ENCODE data around the gene INPP1.
"Not testable (repeated sequence)": the region's sequence is repeated elsewhere in the genome, so short reads cannot be mapped to it uniquely, and the experiment has no call there.

The INPP1 gene

GRCh38 chr2:190333928-190334327, 9.5 kb upstream of the INPP1 start:
- no peak for DNase-seq (ENCODE audit: low read depth in 2 of 2)

DNA sequence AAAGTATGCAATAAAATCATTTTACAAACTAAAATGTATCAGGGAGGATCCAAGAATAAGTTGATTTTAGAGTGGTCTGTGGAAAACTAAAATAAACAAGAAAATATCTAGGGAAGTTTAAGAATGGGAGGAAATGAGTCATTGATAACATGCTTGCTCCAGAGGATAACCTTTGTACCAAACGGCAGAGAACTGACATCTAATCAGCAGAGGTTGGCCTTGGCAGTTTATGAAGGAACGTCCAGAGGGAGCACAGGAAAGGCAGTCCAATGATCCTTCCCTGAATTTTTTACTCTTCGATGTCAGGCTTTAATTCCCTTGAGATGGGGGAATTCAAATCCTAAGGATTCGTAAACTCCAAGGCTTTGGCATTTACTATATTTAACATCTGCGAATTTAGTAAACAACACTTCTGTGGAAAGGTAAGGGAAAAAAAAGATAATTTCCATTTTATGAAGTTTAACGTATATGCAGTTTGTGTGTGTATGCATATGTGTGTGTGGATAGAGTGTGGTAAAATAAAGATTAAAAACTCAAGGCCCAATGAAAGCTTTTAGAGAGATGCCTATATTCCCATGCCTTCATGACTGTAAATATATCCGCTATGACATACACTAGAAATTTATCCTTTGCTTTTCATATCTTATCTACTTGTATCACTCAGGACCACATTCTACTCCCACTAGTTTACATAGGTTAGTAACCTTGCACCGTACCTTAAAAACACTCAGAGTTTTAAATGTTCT, 8.7 kb upstream of the INPP1 start:
- no peak for DNase-seq (ENCODE audit: low read depth in 2 of 2)

DNA sequence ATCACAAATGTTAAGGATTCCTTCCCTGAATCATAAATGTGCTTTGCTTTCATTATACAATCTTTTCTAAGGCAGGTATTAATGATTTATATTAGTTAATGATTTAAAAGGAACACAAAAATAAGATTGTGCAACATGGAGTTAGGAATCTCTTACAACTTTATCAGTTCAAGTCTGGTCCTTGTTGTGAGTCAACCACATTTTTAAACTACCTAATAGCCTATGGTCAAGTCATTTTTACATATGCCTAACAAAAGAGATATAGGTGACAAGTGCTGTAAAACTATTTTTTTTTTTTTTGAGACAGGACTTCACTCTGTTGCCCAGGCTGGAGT, 8.2 kb upstream of the INPP1 start:
- no peak for DNase-seq (ENCODE audit: low read depth in 2 of 2)

- DNase-seq (ENCODE audit: low read depth in 2 of 2), result not testable (repeated sequence)
Measured at GRCh38 chr2:190335584-190335983, 7.8 kb upstream of the INPP1 start.

DNA sequence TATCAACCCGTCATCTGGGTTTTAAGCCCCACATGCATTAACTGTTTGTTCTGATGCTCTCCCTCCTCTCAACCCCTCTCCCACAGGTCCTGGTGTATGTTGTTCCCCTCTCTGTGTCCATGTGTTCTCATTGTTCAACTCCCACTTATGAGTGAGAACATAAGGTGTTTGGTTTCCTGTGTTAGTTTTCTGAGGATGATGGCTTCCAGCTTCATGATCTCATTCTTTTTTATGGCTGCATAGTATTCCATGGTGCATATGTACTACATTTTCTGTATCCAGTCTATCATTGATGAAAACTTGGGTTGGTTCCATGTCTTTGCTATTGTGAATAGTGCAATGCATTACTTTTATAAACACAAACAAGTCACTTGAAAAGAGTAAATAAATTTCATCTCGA, 7.0 kb upstream of the INPP1 start:
- no peak for DNase-seq (ENCODE audit: low read depth in 2 of 2)

DNA sequence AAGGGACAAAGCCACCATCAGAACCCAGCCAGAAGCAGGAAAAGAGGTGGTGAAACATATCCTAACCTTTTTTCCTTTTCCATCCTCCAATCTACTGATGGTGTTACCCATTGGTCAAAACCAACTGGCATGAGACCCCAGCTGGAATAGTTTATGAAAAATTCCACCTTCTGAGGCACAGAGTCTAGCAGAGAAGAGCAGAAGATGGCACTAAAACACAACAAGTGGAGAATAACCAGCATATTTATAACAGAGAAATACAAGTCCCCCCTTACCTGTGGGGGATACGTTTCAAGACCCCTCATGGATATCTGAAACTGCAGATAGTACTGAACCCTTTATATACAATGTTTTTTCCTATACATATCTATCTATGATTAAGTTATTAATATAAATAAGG, 4.9 kb upstream of the INPP1 start:
- DNase-seq (ENCODE audit: low read depth in 2 of 2), result no peak

DNA sequence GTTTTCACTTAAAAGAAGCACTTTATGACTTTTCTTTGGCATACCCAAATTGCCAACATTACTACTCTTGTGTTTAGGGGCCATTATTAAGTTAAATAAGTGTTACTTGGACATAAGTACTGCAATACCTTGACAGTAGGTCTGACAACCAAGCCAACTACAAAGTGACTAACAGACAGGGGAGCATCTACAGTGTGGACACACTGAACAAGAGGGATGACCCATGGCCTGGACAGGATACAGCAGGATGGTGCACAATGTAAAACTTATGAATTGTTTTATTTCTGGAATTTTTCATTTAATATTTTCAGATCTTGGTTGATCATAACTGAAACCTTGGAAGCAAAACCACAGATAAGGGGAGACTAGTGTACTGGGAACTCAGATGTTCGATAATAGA, 4.0 kb upstream of the INPP1 start:
- DNase-seq (ENCODE audit: low read depth in 2 of 2), result no peak

DNA sequence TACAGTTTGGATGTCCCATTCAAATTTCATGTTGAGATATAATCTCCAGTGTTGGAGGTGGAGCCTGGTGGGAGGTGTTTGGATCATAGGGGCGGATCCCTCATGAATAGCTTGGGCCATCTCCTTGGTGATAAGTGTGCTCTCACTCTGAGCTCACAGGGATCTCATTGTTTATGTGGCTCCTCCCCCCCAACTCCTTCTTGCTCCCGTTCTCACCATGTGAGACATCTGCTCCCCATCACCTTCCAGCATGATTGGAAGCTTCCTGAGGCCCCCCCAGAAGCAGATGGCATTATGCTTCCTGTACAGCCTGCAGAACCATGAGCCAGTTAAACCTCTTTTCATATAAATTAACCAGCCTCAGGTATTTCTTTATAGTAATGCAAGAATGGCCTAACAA, 3.0 kb upstream of the INPP1 start:
- DNase-seq (ENCODE audit: low read depth in 2 of 2), result no peak

- DNase-seq (ENCODE audit: low read depth in 2 of 2), result no peak
Measured at GRCh38 chr2:190342611-190343010, 778 bp upstream of the INPP1 start.

- no peak for DNase-seq (ENCODE audit: low read depth in 2 of 2)
Measured at GRCh38 chr2:190343089-190343535, 277 bp upstream of the INPP1 start.

DNA sequence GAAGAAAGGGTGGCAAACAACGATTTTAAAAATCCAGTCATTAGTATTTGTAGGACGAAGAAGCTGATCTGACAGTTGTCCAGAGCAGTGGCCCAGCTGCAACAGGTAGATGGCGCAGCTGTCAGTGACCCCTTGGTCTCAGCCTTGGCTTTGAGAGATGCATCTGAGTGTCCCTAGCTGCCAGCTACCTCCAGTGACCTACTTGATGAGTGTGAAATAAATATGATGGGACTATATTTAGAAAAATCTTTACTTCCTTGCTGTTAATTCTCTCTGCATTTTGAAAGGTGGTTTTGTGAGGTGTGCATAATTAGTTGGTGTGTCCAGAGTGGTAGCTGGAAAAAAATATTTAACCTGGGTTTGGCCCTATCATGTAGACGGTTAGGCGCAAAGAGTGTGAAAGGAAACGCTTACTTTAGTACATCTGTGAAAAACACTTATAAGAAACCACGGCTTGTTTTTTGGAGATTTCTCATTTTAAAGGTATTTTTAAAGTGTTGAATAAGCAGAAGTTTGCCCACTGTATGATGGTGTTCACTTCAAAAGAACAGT, 963 bp downstream of the INPP1 start:
- DNase-seq (ENCODE audit: low read depth in 2 of 2), result no peak

- DNase-seq (ENCODE audit: low read depth in 2 of 2), result no peak
Measured at GRCh38 chr2:190350371-190350770, 7.0 kb downstream of the INPP1 start.

DNA sequence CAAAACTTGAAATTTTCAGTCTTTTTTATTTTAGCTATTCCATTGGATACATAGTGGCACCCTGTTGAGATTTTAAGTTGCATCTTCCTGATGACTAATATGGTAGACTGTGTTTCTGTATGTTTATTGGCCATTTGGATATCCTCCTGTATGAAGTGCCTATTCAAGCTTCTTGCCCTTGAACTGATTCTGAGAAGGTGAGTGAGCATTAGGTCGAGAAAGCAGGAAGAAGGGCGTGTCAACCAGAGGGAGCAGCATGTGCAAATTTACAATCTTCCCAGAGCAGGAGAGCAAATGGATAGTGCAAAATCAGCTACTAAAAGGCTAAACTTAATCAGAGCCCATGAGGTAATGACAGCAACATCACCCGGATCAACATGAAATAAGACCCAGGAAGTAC, 8.6 kb downstream of the INPP1 start:
- no peak for DNase-seq (ENCODE audit: low read depth in 2 of 2)

- DNase-seq (ENCODE audit: low read depth in 2 of 2), result no peak
Measured at GRCh38 chr2:190352668-190353536, 9.5 kb downstream of the INPP1 start.

GRCh38 chr2:190353537-190353899, 10.1 kb downstream of the INPP1 start:
- DNase-seq (ENCODE audit: low read depth in 2 of 2), result no peak

- DNase-seq (ENCODE audit: low read depth in 2 of 2), result no peak
Measured at GRCh38 chr2:190354003-190354690, 10.8 kb downstream of the INPP1 start.

DNA sequence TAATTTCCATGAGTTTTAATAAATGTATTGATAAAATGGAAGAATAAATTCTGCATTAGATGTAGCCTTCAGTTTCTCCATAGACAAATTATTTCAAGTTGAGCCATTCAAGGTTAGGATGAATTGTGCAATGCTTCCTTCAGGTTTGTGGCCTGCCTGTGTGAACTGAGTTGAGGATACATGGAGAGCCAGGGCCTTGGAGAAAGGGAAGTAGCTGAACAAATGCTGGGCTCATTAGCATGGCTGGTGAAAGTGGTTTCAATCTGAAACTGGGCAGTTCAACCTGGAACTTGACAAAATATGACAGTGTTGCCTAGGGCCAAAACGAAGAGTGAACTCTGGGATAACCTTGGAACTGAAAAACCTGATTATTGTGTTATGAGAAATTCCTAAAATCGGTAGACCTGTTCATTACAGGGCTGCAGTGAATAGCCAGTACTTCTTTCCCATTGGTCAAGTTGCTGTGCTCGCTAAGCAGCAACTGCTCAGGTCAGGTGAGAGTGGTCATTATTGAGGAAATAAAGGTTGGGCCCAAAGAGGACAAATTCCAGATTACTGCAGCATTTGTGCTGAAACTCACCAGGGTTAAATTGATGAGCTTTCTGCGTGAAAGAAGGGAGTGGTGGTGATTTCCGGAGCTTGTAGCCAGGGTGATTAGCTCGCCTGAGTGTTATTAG, 12.7 kb downstream of the INPP1 start:
- no peak for DNase-seq (ENCODE audit: low read depth in 2 of 2)

- no peak for DNase-seq (ENCODE audit: low read depth in 2 of 2)
Measured at GRCh38 chr2:190357600-190357999, 14.2 kb downstream of the INPP1 start.

DNA sequence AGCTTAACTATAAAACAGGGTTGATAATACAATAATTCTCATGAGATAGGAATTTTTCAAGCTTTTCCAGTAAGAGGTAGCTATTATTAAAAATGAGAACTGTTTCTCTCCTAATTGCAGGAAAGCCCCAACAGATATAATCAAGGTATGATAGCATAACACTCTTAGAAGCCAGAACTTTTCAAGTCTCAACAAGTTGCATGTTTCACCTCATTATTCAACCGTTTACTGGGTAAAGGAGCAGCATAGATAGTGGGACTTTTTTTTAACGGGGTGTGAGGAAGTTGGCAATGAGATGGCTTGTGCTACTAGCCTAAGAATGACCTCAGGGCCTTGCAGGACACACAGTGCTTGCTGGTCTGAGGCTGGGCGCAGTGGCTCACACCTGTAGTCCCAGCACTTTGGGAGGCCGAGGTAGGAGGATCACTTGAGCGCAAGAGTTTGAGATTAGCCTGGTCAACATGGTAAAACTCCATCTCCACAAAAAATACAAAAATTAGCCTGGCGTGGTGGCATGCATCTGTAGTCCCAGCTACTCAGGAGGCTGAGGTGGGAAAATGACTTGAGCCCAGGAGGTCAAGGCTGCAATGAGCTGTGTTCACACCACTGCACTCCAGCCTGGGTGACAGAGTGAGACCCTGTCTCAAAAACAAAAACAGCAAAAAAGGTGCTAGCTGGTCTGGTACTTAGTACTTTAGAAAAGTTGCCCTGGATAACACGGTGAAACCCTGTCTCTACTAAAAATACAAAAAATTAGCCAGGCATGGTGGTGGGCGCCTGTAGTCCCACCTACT, 15.5 kb downstream of the INPP1 start:
- DNase-seq (ENCODE audit: low read depth in 2 of 2), result not testable (repeated sequence)

GRCh38 chr2:190360561-190360960, 17.2 kb downstream of the INPP1 start:
- DNase-seq (ENCODE audit: low read depth in 2 of 2), result no peak

DNA sequence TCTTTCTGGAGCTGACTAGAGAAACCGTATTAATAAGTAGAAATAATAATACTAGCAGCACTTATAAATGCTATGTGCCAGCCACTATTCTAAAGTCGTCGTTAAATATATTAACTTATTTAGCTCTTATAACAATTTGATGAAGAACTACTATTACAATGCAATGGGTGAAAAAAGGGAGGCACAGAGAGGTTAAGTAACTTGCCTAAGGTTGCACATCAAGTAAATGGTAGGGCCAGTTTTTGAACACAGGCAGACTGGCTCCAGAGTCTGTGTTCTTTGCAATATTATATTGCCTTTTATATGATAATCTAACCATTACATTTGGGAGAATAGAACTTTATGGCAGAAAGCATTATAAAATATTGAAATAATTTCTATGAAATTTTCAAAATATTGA, 17.6 kb downstream of the INPP1 start:
- no peak for DNase-seq (ENCODE audit: low read depth in 2 of 2)

All from stimulated activated CD8-positive, alpha-beta memory T cell treated with anti-CD3 and anti-CD28 coated beads, Interleukin-2, amount 100 ng/mL, for 1 hour (primary cell).